ENCODE data around the gene C1orf159. TPM values are rescaled to one million over a fixed set of nuclear protein-coding genes. Genes with fewer than 3 reads are reported as not detected.

Gene C1orf159
- total RNA-seq, 1 donor from 2014 or later = 9.7 TPM

GRCh38 chr1:1052003-1052840 is 63.7 kb downstream of the C1orf159 start:
- ATAC-seq = no peak
- no peak for TF ChIP-seq CTCF (IDR thresholded peaks at IDR 0.05)
- peaks cover 11% of the 10 kb centered on the region for H3K36me3 ChIP-seq
- H3K4me3 ChIP-seq = no peak overlapping the region
- intact Hi-C loops (cut with DNase I) = no loop called here
- no peaks in the 10 kb centered on the region for H3K9me3 ChIP-seq
- H3K27ac ChIP-seq = no peak overlapping the region
- no peaks in the 10 kb centered on the region for H3K27me3 ChIP-seq
- DNase-seq = no peak
- no peaks in the 10 kb centered on the region for H3K4me1 ChIP-seq

GRCh38 chr1:1051127-1051810 is 64.6 kb downstream of the C1orf159 start:
- no peak overlapping the region for H3K4me3 ChIP-seq
- TF ChIP-seq CTCF (IDR thresholded peaks at IDR 0.05) = no peak
- H3K27me3 ChIP-seq = no peaks in the 10 kb centered on the region
- H3K9me3 ChIP-seq = no peaks in the 10 kb centered on the region
- intact Hi-C loops (cut with DNase I) = no loop called here
- H3K27ac ChIP-seq = no peak overlapping the region
- peaks cover 17% of the 10 kb centered on the region for H3K36me3 ChIP-seq
- no peaks in the 10 kb centered on the region for H3K4me1 ChIP-seq
- DNase-seq = no peak
- no peak for ATAC-seq

GRCh38 chr1:1050577-1051052 is 65.3 kb downstream of the C1orf159 start:
- peaks cover 17% of the 10 kb centered on the region for H3K36me3 ChIP-seq
- no peak overlapping the region for H3K4me3 ChIP-seq
- intact Hi-C loops (cut with DNase I) = no loop called here
- no peak overlapping the region for H3K27ac ChIP-seq
- no peaks in the 10 kb centered on the region for H3K4me1 ChIP-seq
- DNase-seq (no peak), ATAC-seq (no peak)
- no peaks in the 10 kb centered on the region for H3K9me3 ChIP-seq
- no peaks in the 10 kb centered on the region for H3K27me3 ChIP-seq
- TF ChIP-seq CTCF (IDR thresholded peaks at IDR 0.05) = no peak

GRCh38 chr1:1049318-1050165 is 66.3 kb downstream of the C1orf159 start:
- H3K4me3 ChIP-seq = no peak overlapping the region
- peaks cover 17% of the 10 kb centered on the region for H3K36me3 ChIP-seq
- no peak for ATAC-seq
- TF ChIP-seq CTCF (IDR thresholded peaks at IDR 0.05) = no peak
- DNase-seq = no peak
- no peaks in the 10 kb centered on the region for H3K27me3 ChIP-seq
- no peaks in the 10 kb centered on the region for H3K4me1 ChIP-seq
- intact Hi-C loops (cut with DNase I) = no loop called here
- H3K27ac ChIP-seq = no peak overlapping the region
- no peaks in the 10 kb centered on the region for H3K9me3 ChIP-seq

GRCh38 chr1:1048765-1049164 is 67.1 kb downstream of the C1orf159 start:
- DNase-seq (no peak), ATAC-seq (no peak)
- H3K27ac ChIP-seq = no peak overlapping the region
- H3K9me3 ChIP-seq = no peaks in the 10 kb centered on the region
- no peak overlapping the region for H3K4me3 ChIP-seq
- TF ChIP-seq CTCF (IDR thresholded peaks at IDR 0.05) = no peak
- H3K27me3 ChIP-seq = no peaks in the 10 kb centered on the region
- intact Hi-C loops (cut with DNase I) = no loop called here
- H3K36me3 ChIP-seq = peaks cover 17% of the 10 kb centered on the region
- no peaks in the 10 kb centered on the region for H3K4me1 ChIP-seq

Data from upper lobe of right lung (tissue), 1 donor.